ENCODE measurements around the gene GUCD1. TPM values are rescaled to one million over a fixed set of nuclear protein-coding genes. Genes with fewer than 3 reads are reported as not detected.

Gene GUCD1
- total RNA-seq, 1 donor, result 306 TPM

Other genes starting within 250 kb of the GUCD1 start
- 12.4 TPM for gene ADORA2A, start 127.5 kb downstream of the GUCD1 start, total RNA-seq
- gene UPB1, start 59.8 kb downstream of the GUCD1 start, total RNA-seq, result under 0.01 TPM
- 134 TPM for gene SNRPD3, start 861 bp upstream of the GUCD1 start, total RNA-seq
- 10.0 TPM for gene LRRC75B, start 37.9 kb upstream of the GUCD1 start, total RNA-seq
- gene GGT1, start 48.1 kb upstream of the GUCD1 start, total RNA-seq, result 18.6 TPM
- under 0.01 TPM for gene PIWIL3, start 219.6 kb upstream of the GUCD1 start, total RNA-seq

All from hematopoietic multipotent progenitor cell (in vitro differentiated cells).